HEK293T (cell line): ENCODE results near the gene TBX5.

Experiments used
- FOXM1 ChIP-seq: fragments of 450-650 bp; IDR thresholded peaks from 2 replicates; pipeline ENCODE4 v1.6.1; 2017; ENCODE audit warnings: mild to moderate bottlenecking, borderline replicate concordance
- SP1 ChIP-seq: fragments of 450-650 bp; IDR thresholded peaks from 2 replicates; pipeline ENCODE4 v1.6.1; 2017

DNA sequence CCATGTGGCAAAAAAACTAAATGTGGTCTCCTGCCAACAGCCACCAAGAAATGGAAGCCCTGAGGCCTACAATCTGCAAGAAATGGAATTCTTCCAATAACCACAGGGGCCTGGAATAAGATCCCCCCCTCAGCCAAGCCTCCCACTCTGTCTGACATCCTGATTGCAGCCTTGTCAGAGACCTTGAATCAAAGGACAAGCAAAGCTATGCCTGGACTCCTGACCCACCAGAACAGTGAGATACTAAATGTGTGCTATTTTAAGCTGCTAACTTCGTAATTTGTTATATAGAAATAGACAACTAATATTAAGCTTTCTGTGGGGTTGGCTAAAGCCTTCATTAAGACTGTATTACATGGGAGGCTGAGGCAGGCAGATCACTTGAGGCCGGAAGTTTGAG lies 77.7 kb downstream of the TBX5 start:
- TF ChIP-seq SP1 (no peak), FOXM1 (no peak)
